Activated naive CD8-positive, alpha-beta T cell treated with anti-CD3 and anti-CD28 coated beads, Interleukin-2, amount 10 ng/mL, durations not matched to agents 7 days and 5 days (primary cell): ENCODE measurements around the gene FES. TPM values are rescaled to one million over a fixed set of nuclear protein-coding genes. Genes with fewer than 3 reads are reported as not detected.
A peak's percentile ranks its signal among the peaks of the same experiment; 100 is the strongest.
"Not testable (repeated sequence)": the region's sequence is repeated elsewhere in the genome, so short reads cannot be mapped to it uniquely, and the experiment has no call there.

ENCODE experiments used
- ATAC-seq: fragments of 150-1000 bp; cut with Tn5 transposase; one replicate; pipeline ENCODE4 v1.10.0; 2021; ENCODE audit warnings: low read depth, moderate library complexity
- POLR2A ChIA-PET: fragments of 350-600 bp; sonication (Branson Sonifier 250); formaldehyde crosslinking; loops from one replicate; lab custom pipeline; 2021; ENCODE audit warnings: antibody characterized with exemption; lab: Charles Lee
- DNase-seq: peaks from one replicate; pipeline ENCODE4 v3.0.0; 2021
- H3K27ac Mint-ChIP-seq: one replicate; pipeline ENCODE4 v1.8.0; 2022; ENCODE audit warnings: mild to moderate bottlenecking, mixed read lengths
- H3K27me3 Mint-ChIP-seq: one replicate; pipeline ENCODE4 v1.8.0; 2022; ENCODE audit warnings: mild to moderate bottlenecking, moderate library complexity, mixed read lengths
- H3K36me3 Mint-ChIP-seq: one replicate; pipeline ENCODE4 v1.8.0; 2021; ENCODE audit warnings: mild to moderate bottlenecking, mixed read lengths
- H3K4me1 Mint-ChIP-seq: one replicate; pipeline ENCODE4 v1.8.0; 2021; ENCODE audit warnings: mixed read lengths
- H3K4me3 Mint-ChIP-seq: one replicate; pipeline ENCODE4 v1.8.0; 2022; ENCODE audit warnings: mild to moderate bottlenecking, moderate library complexity, mixed read lengths
- H3K9me3 Mint-ChIP-seq: one replicate; pipeline ENCODE4 v1.8.0; 2021; ENCODE audit warnings: mixed read lengths
- total RNA-seq, 2 experiments: library from RNA; stranded (reverse); gene quantifications; one replicate each; pipeline ENCODE4 v1.2.3, GENCODE V29; 2021

The FES gene
- total RNA-seq, 2 experiments from 2014 or later = 6.2 to 7.5 TPM

- peak overlapping the region; percentile 90 for H3K4me3 Mint-ChIP-seq
- peaks cover 47% of the 10 kb centered on the region for H3K4me1 Mint-ChIP-seq
- peak overlapping the region; percentile 86 for H3K27ac Mint-ChIP-seq
- peaks cover 16% of the 10 kb centered on the region for H3K36me3 Mint-ChIP-seq
- DNase-seq = no peak
- ATAC-seq = no peak
- H3K9me3 Mint-ChIP-seq = no peaks in the 10 kb centered on the region
- POLR2A ChIA-PET = interaction anchor here (0.7 to 1.5 kb wide), 3 partner anchors 10 to 157 kb away, joined by 3 to 6 read pairs (median 4); partner anchors contain the start of gene BLM
- no peaks in the 10 kb centered on the region for H3K27me3 Mint-ChIP-seq
These were observed 10.8 kb upstream of the FES start for GRCh38 chr15:90873488-90873997.

GRCh38 chr15:90873998-90874605, 10.2 kb upstream of the FES start:
- Mint-ChIP-seq H3K36me3 (peaks cover 16% of the 10 kb centered on the region), H3K9me3 (no peaks in the 10 kb centered on the region), H3K4me1 (peaks cover 42% of the 10 kb centered on the region), H3K27ac (peak overlapping the region; percentile 58), H3K27me3 (no peaks in the 10 kb centered on the region), H3K4me3 (peak overlapping the region; percentile 32)
- POLR2A ChIA-PET = interaction anchor here (0.7 to 1.5 kb wide), 3 partner anchors 9 to 157 kb away, joined by 3 to 6 read pairs (median 4); partner anchors contain the start of gene BLM
- no peak for DNase-seq
- no peak for ATAC-seq

- H3K27me3 Mint-ChIP-seq, DNase-seq, ATAC-seq, H3K9me3 Mint-ChIP-seq, POLR2A ChIA-PET, H3K4me3 Mint-ChIP-seq: not testable (repeated sequence)
- Mint-ChIP-seq H3K36me3 (peaks cover 18% of the 10 kb centered on the region), H3K4me1 (peaks cover 33% of the 10 kb centered on the region), H3K27ac (peak overlapping the region; percentile 63)
These were observed 9.3 kb upstream of the FES start for GRCh38 chr15:90874986-90875385.

GRCh38 chr15:90875549-90875981, 8.7 kb upstream of the FES start:
- POLR2A ChIA-PET = no interaction called here

GRCh38 chr15:90876046-90876445, 8.3 kb upstream of the FES start:
- Mint-ChIP-seq H3K4me1 (peaks cover 24% of the 10 kb centered on the region), H3K27me3 (no peaks in the 10 kb centered on the region), H3K27ac (no peak overlapping the region), H3K4me3 (no peak overlapping the region), H3K36me3 (peaks cover 18% of the 10 kb centered on the region), H3K9me3 (no peaks in the 10 kb centered on the region)
- ATAC-seq = no peak
- POLR2A ChIA-PET = no interaction called here
- DNase-seq = no peak

More at GRCh38 chr15:90875549-90875981, 8.7 kb upstream of the FES start:
- H3K36me3 Mint-ChIP-seq = peaks cover 18% of the 10 kb centered on the region
- no peaks in the 10 kb centered on the region for H3K27me3 Mint-ChIP-seq
- no peak overlapping the region for H3K27ac Mint-ChIP-seq
- no peak overlapping the region for H3K4me3 Mint-ChIP-seq
- no peak for DNase-seq
- ATAC-seq = no peak
- no peaks in the 10 kb centered on the region for H3K9me3 Mint-ChIP-seq
- H3K4me1 Mint-ChIP-seq = peaks cover 28% of the 10 kb centered on the region

GRCh38 chr15:90876512-90877170, 7.7 kb upstream of the FES start:
- Mint-ChIP-seq H3K9me3 (no peaks in the 10 kb centered on the region), H3K27ac (no peak overlapping the region), H3K4me3 (no peak overlapping the region), H3K36me3 (peaks cover 20% of the 10 kb centered on the region), H3K4me1 (peaks cover 24% of the 10 kb centered on the region), H3K27me3 (no peaks in the 10 kb centered on the region)
- ATAC-seq (no peak), DNase-seq (no peak)
- POLR2A ChIA-PET = no interaction called here

- DNase-seq = no peak
- ATAC-seq = no peak
- H3K27me3 Mint-ChIP-seq = no peaks in the 10 kb centered on the region
- H3K9me3 Mint-ChIP-seq = no peaks in the 10 kb centered on the region
- peaks cover 19% of the 10 kb centered on the region for H3K36me3 Mint-ChIP-seq
- peaks cover 24% of the 10 kb centered on the region for H3K4me1 Mint-ChIP-seq
- POLR2A ChIA-PET = no interaction called here
- H3K27ac Mint-ChIP-seq = peak overlapping the region; percentile 42
- H3K4me3 Mint-ChIP-seq = no peak overlapping the region
These were observed 7.0 kb upstream of the FES start for GRCh38 chr15:90877315-90877714.

GRCh38 chr15:90877996-90878395, 6.3 kb upstream of the FES start:
- Mint-ChIP-seq H3K36me3 (peaks cover 20% of the 10 kb centered on the region), H3K4me3 (no peak overlapping the region), H3K27me3 (no peaks in the 10 kb centered on the region), H3K9me3 (no peaks in the 10 kb centered on the region), H3K27ac (no peak overlapping the region), H3K4me1 (peaks cover 21% of the 10 kb centered on the region)
- no peak for DNase-seq
- POLR2A ChIA-PET = no interaction called here
- ATAC-seq = no peak

GRCh38 chr15:90878660-90879059, 5.6 kb upstream of the FES start:
- Mint-ChIP-seq H3K4me3 (no peak overlapping the region), H3K9me3 (no peaks in the 10 kb centered on the region), H3K4me1 (peaks cover 16% of the 10 kb centered on the region), H3K27me3 (no peaks in the 10 kb centered on the region), H3K36me3 (peaks cover 20% of the 10 kb centered on the region), H3K27ac (no peak overlapping the region)
- ATAC-seq (no peak), DNase-seq (no peak)
- POLR2A ChIA-PET = no interaction called here

- Mint-ChIP-seq H3K27me3 (no peaks in the 10 kb centered on the region), H3K9me3 (no peaks in the 10 kb centered on the region), H3K36me3 (peaks cover 20% of the 10 kb centered on the region), H3K4me1 (peaks cover 12% of the 10 kb centered on the region), H3K27ac (no peak overlapping the region), H3K4me3 (no peak overlapping the region)
- POLR2A ChIA-PET = no interaction called here
- ATAC-seq (no peak), DNase-seq (no peak)
These were observed 4.5 kb upstream of the FES start for GRCh38 chr15:90879730-90880366.

GRCh38 chr15:90880381-90881145, 3.7 kb upstream of the FES start:
- no peak overlapping the region for H3K4me3 Mint-ChIP-seq
- H3K4me1 Mint-ChIP-seq = peaks cover 15% of the 10 kb centered on the region
- no peaks in the 10 kb centered on the region for H3K27me3 Mint-ChIP-seq
- ATAC-seq (no peak), DNase-seq (no peak)
- peaks cover 20% of the 10 kb centered on the region for H3K36me3 Mint-ChIP-seq
- H3K27ac Mint-ChIP-seq = no peak overlapping the region
- POLR2A ChIA-PET = no interaction called here
- H3K9me3 Mint-ChIP-seq = no peaks in the 10 kb centered on the region

GRCh38 chr15:90881181-90881977, 2.9 kb upstream of the FES start:
- Mint-ChIP-seq H3K4me3 (no peak overlapping the region), H3K27me3 (no peaks in the 10 kb centered on the region), H3K9me3 (no peaks in the 10 kb centered on the region), H3K4me1 (peaks cover 21% of the 10 kb centered on the region), H3K36me3 (peaks cover 19% of the 10 kb centered on the region), H3K27ac (no peak overlapping the region)
- ATAC-seq (no peak), DNase-seq (no peak)
- POLR2A ChIA-PET = no interaction called here
